Heart right ventricle (tissue), 16 donors: ENCODE results near the gene VWA7. TPM values are rescaled to one million over a fixed set of nuclear protein-coding genes. Genes with fewer than 3 reads are reported as not detected.

Experiments
- ATAC-seq, 8 donors: fragments of 200-7000 bp; cut with Tn5 transposase; one replicate each; pipeline ENCODE4 v1.9.1; 2020; ENCODE audit warnings: mild to moderate bottlenecking in 8 of 8, moderate library complexity in 8 of 8, moderate number of reproducible peaks in 1 of 8
- DNase-seq, 2 donors: peaks; one replicate each; pipeline ENCODE4 v3.0.0-alpha.2; 2020
- H3K27ac ChIP-seq, 10 donors: fragments of 200-600 bp; sonication (generic) in 2 of 10; one replicate each; pipeline versions ENCODE4 v1.5.0 to v1.8.0; 2020 to 2022; ENCODE audit warnings: mild to moderate bottlenecking in 3 of 10
- H3K27me3 ChIP-seq, 7 donors: fragments of 200-600 bp; one replicate each; pipeline ENCODE4 v1.8.0; 2021 to 2022; ENCODE audit warnings: mild to moderate bottlenecking in 2 of 7
- H3K36me3 ChIP-seq, 9 donors: fragments of 200-600 bp; sonication (generic) in 1 of 9; one replicate each; pipeline versions ENCODE4 v1.5.0 to v1.8.0; 2020 to 2022; ENCODE audit warnings: mild to moderate bottlenecking in 2 of 9
- H3K4me1 ChIP-seq, 9 donors: fragments of 200-600 bp; sonication (generic) in 1 of 9; one replicate each; pipeline versions ENCODE4 v1.5.0 to v1.8.0; 2020 to 2022; ENCODE audit warnings: mild to moderate bottlenecking in 4 of 9
- H3K4me3 ChIP-seq, 10 donors: fragments of 200-600 bp; sonication (generic) in 2 of 10; one replicate each; pipeline versions ENCODE4 v1.5.0 to v1.8.0; 2020 to 2022; ENCODE audit warnings: mild to moderate bottlenecking in 7 of 10, moderate library complexity in 2 of 10
- H3K9me3 ChIP-seq, 11 donors: fragments of 200-600 bp in 10 of 11; sonication (generic) in 2 of 11; one replicate each; pipeline versions ENCODE4 v1.5.0 to v1.8.0; 2013 to 2022; ENCODE audit warnings: mild to moderate bottlenecking in 2 of 11, control low read depth in 1 of 11, moderate library complexity in 1 of 11
- WGBS, 2 donors: extraction: QIAGEN DNeasy Blood & Tissue Kit; methylation state at CpG; one replicate each; pipeline ENCODE4 v1.1.7; 2013; ENCODE audit warnings: inconsistent platforms in 1 of 2; 5-methylcytosine and 5-hydroxymethylcytosine counted together
- intact Hi-C, 10 donors: fragments of 100-400 bp; cut with DNase I; formaldehyde crosslinking; loops; one replicate each; pipeline versions ENCODE4 v1.11.1 to v1.14.2; 2022
- polyA plus RNA-seq, 2 donors: library from polyadenylated mRNA; stranded (reverse); fragments of 200-250 nt; gene quantifications; one replicate each; pipeline ENCODE4 v1.2.3, GENCODE V29; 2013
- total RNA-seq, 10 donors: library from RNA; stranded (reverse); fragmentation: NEBNext Ultra II Directional in 3 of 10; extraction: Animal tissue kit (Norgen Biotek cat#: 25700) in 3 of 10; gene quantifications; one replicate each; pipeline versions ENCODE4 v1.2.1 to v1.2.4, GENCODE V29; 2021 to 2023
- TF ChIP-seq, protein P1 (sequence below), 9 donors: fragments of 200-600 bp; sonication (generic) in 2 of 9; IDR thresholded peaks; one replicate each; pipeline versions ENCODE4 v1.5.0 to v1.8.0; 2021 to 2022; ENCODE audit warnings: antibody characterized with exemption in 9 of 9, mild to moderate bottlenecking in 5 of 9, moderate library complexity in 1 of 9
- donor health status: Arrhythmogenic right ventricular cardiomyopathy.
- donor health status: ischemic (EF 13 %, LVEDD 7.1; RV severe dilation, severe dysfunction).
- donor health status: healthy with polysubstance abuse.
- donor health status: DM: no; HTN: yes; CAD: no.
- donor health status: DM: no; HTN: no; CAD: no.
- donor health status: ischemic (EF 25% LVEDD 6.9; RV normal size, moderate dysfunction).
- donor health status: ischemic (EF 25% LVEDD 5.7; RV mildly dilated, moderate dysfunction).
- donor health status: healthy.
- donor health status: DM: yes; HTN: yes; CAD: no.
- donor health status: Ischemic cardiomyopathy.
- donor health status: ischemic (EF 35%, LVEDD 5.7; RV mildly dilated, moderate dysfunction).
- donor health status: nonischemic (EF 11% LVEDD 7.7; RV severe dilation, severe dysfunction).
- donor health status: DM: yes; HTN: yes; CAD: no.
- donor health status: PGD.
- donor health status: ischemic (EF 29% LVEDD 5.4; RV normal size, mild dysfunction).
- donor health status: nonischemic (EF 23%, LVEDD 6.1; RV moderate dilation, normal function).

VWA7 gene
- total and polyA plus RNA-seq, 12 donors: 2.2 to 28.3 (median 17.3) TPM

DNA sequence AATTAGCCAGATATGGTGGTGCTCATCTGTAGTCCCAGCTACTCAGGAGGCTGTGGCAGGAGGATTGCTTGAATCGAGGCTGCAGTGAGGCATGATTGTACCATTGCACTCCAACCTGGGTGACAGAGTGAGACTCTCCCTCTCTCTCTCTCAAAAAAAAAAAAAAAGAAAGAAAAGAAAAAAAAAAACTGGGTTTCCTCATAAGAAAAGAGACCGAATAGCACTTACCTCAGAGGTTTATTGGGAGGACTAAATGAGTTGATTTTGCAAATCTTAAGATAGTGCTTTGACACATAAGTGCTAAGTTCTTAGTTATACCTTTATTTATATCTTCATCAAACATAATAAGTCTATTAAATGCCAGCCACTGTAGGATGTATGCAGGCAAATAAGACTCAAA, 6.3 kb downstream of the VWA7 start:
- no peak for ATAC-seq
- no peaks in the 10 kb centered on the region for H3K9me3 ChIP-seq
- no peak overlapping the region for H3K27ac ChIP-seq
- TF ChIP-seq, protein P1, sequence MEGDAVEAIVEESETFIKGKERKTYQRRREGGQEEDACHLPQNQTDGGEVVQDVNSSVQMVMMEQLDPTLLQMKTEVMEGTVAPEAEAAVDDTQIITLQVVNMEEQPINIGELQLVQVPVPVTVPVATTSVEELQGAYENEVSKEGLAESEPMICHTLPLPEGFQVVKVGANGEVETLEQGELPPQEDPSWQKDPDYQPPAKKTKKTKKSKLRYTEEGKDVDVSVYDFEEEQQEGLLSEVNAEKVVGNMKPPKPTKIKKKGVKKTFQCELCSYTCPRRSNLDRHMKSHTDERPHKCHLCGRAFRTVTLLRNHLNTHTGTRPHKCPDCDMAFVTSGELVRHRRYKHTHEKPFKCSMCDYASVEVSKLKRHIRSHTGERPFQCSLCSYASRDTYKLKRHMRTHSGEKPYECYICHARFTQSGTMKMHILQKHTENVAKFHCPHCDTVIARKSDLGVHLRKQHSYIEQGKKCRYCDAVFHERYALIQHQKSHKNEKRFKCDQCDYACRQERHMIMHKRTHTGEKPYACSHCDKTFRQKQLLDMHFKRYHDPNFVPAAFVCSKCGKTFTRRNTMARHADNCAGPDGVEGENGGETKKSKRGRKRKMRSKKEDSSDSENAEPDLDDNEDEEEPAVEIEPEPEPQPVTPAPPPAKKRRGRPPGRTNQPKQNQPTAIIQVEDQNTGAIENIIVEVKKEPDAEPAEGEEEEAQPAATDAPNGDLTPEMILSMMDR (IDR thresholded peaks at IDR 0.05): no peak
- DNase-seq: no peak
- peaks cover 0 to 30% (median 0%) of the 10 kb centered on the region in 9 donors for H3K4me1 ChIP-seq
- peaks cover 0 to 5% (median 0%) of the 10 kb centered on the region in 9 donors for H3K36me3 ChIP-seq
- H3K4me3 ChIP-seq: no peak overlapping the region
- 90 to 91% methylated on average over 2 of the region's 2 CpGs for WGBS, 2 donors
- no peaks in the 10 kb centered on the region for H3K27me3 ChIP-seq
- intact Hi-C loops: loop anchor here in 3 of 10 donors (5.0 to 10.0 kb wide), 2 partner anchors 61 to 64 kb away; no protein-coding TSS in a partner anchor

DNA sequence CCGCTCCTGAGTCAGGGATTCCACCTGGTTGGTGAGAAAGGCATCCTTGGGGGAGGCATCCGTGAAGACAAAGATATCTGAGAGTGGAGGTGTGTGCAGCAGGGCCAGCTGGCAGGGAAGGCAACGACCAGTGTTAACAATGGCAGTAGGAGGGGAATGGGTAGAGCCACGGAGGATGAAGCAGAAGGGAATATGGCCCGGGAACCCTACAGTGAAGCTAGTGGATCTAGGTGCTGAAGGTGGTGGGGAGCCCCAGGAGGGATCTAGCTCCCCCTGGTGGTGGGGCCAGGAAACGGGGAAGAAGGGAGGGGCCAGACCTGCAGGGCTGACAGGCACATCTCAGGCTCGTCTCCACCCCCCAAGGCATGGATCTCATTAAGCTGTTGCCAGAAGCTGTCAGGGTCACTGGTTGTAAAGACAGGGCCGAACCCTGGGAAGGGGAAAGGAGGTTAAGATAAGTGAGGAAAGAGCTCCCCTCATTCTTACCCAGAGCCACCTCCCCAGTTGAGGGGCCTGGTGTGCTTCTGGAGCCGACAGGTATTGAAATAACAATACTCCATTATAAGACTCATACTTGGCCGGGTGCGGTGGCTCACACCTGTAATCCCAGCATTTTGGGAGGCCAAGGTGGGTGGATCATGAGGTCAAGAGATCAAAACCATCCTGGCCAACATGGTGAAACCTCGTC, 7.3 kb downstream of the VWA7 start:
- H3K36me3 ChIP-seq: peaks cover 0 to 12% (median 0%) of the 10 kb centered on the region in 9 donors
- peak; percentile 62 to 76 for DNase-seq
- no peaks in the 10 kb centered on the region for H3K9me3 ChIP-seq
- H3K4me3 ChIP-seq: no peak overlapping the region
- H3K4me1 ChIP-seq: peaks cover 0 to 30% (median 0%) of the 10 kb centered on the region in 9 donors
- WGBS, 2 donors: 65 to 70% methylated on average over 12 of the region's 12 CpGs
- no peaks in the 10 kb centered on the region for H3K27me3 ChIP-seq
- peak overlapping the region in 1 of 10 donors; percentile 75 for H3K27ac ChIP-seq
- TF ChIP-seq, protein P1 (IDR thresholded peaks at IDR 0.05): peak; percentile 46 to 90 (median 71)
- intact Hi-C loops: loop anchor here in 6 of 10 donors (2.0 to 10.0 kb wide), 6 partner anchors 43 to 89 kb away; partner anchors contain the start of genes DDAH2 (in 3 of the 6) and LY6G5C (in 3 of the 6)
- peak in 7 of 8 donors; percentile 49 to 73 (median 65) for ATAC-seq

DNA sequence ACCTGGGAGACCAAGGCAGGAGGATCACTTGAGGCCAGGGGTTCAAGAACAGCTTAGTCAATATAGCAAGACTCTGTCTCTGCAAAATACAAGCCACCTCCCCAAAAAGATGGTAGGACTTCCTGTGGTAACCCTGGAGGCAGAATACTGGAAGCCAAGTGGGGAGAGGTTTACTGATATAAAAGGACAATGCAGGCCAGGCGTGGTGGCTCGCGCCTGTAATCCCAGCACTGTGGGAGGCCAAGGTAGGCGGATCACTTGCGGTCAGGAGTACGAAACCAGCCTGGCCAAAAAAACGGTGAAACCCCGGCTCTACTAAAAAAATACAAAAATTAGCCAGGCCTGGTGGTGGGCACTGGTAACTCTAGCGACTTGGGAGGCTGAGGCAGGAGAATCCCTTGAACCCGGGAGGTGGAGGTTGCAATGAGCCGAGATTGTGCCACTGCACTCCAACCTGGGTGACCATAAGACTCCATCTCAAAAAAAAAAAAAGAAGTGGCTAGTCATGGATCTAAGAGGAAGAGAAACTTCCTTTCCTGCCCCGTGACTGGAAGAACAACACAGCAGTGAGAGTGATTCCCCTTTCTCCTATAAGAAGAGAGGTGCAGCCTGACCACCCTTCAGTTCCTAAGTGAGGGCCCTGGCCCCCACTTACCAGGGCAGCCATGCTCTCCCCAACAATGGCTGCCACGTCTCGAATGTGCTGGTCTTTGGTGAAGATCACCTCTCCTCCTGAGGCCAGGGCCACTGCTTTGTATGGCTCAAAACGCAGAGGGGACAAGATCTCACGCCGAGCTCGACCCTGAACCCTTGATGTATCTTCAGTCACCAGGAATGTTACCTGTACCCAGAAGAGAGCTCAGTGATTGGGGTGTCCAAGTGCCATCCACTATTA, 8.5 kb downstream of the VWA7 start:
- WGBS, 2 donors: 88 to 93% methylated on average over 18 of the region's 18 CpGs
- intact Hi-C loops: loop anchor here in 4 of 10 donors (2.0 to 10.0 kb wide), 4 partner anchors 41 to 88 kb away; partner anchors contain the start of genes DDAH2 (in 3 of the 4) and LY6G5C (in 3 of the 4)
- Histone ChIP-seq H3K4me1 (peaks cover 0 to 31% (median 3%) of the 10 kb centered on the region in 9 donors), H3K4me3 (no peak overlapping the region), H3K27me3 (no peaks in the 10 kb centered on the region), H3K36me3 (peaks cover 0 to 12% (median 0%) of the 10 kb centered on the region in 9 donors), H3K9me3 (no peaks in the 10 kb centered on the region), H3K27ac (peak overlapping the region in 1 of 10 donors; percentile 75)
- ATAC-seq (peak in 4 of 8 donors; percentile 5 to 40 (median 27)), DNase-seq (no peak)
- TF ChIP-seq, protein P1 (IDR thresholded peaks at IDR 0.05): no peak

DNA sequence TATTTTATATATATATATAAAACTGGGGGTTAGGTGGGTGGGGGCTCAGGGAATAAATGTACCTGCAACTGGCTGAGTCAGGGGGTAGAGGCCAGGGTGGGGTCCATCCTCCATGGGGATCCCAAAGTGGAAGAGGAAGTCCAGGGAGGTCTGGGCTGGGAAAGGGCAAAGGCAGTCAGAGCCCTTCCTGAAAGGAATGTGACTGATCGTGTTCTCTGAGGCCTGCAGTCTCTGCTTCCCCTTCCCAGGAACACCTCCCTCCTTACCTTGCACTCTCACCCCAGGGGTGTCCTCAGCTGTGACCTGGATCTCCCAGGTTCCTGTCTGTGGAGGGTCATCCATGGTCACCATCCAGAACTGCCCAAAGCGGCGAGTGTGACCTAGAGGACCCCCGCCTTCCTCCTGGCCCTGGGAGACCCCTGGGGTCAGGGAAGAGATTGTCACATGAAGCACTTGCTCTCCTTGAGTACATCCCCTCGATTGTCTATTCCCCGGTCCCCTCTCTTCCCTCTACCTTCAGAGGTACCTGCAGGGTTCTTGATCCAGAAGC, 10.0 kb downstream of the VWA7 start:
- Histone ChIP-seq H3K36me3 (peaks cover 0 to 12% (median 0%) of the 10 kb centered on the region in 9 donors), H3K27ac (no peak overlapping the region), H3K4me1 (peaks cover 0 to 26% (median 12%) of the 10 kb centered on the region in 9 donors), H3K4me3 (no peak overlapping the region), H3K27me3 (no peaks in the 10 kb centered on the region), H3K9me3 (no peaks in the 10 kb centered on the region)
- DNase-seq: no peak
- WGBS, 2 donors: 80 to 85% methylated on average over 6 of the region's 6 CpGs
- intact Hi-C loops: loop anchor here in 4 of 10 donors (5.0 to 10.0 kb wide), 3 partner anchors 40 to 85 kb away; partner anchors contain the start of genes DDAH2 (in 3 of the 4) and LY6G5C (in 2 of the 4)
- ATAC-seq: no peak
- TF ChIP-seq, protein P1 (IDR thresholded peaks at IDR 0.05): no peak
